Activated naive CD8-positive, alpha-beta T cell (primary cell): Measurements from ENCODE around the gene SRC.

Experiments
- H3K27ac Mint-ChIP-seq: one replicate; pipeline ENCODE4 v1.8.0; 2021; ENCODE audit warnings: mixed read lengths
- H3K27me3 Mint-ChIP-seq: one replicate; pipeline ENCODE4 v1.8.0; 2021; ENCODE audit warnings: mixed read lengths
- H3K36me3 Mint-ChIP-seq: one replicate; pipeline ENCODE4 v1.8.0; 2021; ENCODE audit warnings: mixed read lengths
- H3K4me1 Mint-ChIP-seq: one replicate; pipeline ENCODE4 v1.8.0; 2021; ENCODE audit warnings: low read depth, mixed read lengths
- H3K4me3 Mint-ChIP-seq: one replicate; pipeline ENCODE4 v1.8.0; 2021; ENCODE audit warnings: mild to moderate bottlenecking, mixed read lengths
- H3K9me3 Mint-ChIP-seq: one replicate; pipeline ENCODE4 v1.8.0; 2021; ENCODE audit warnings: low read depth, mixed read lengths

The SRC gene

GRCh38 chr20:37426978-37427377, 81.0 kb downstream of the SRC start:
- no peak overlapping the region for H3K27ac Mint-ChIP-seq
- H3K9me3 Mint-ChIP-seq, result no peaks in the 10 kb centered on the region
- peaks cover 4% of the 10 kb centered on the region for H3K4me1 Mint-ChIP-seq
- peaks cover 8% of the 10 kb centered on the region for H3K27me3 Mint-ChIP-seq
- no peak overlapping the region for H3K4me3 Mint-ChIP-seq
- H3K36me3 Mint-ChIP-seq, result no peaks in the 10 kb centered on the region

- no peak overlapping the region for H3K4me3 Mint-ChIP-seq
- no peak overlapping the region for H3K27ac Mint-ChIP-seq
- no peaks in the 10 kb centered on the region for H3K36me3 Mint-ChIP-seq
- no peaks in the 10 kb centered on the region for H3K27me3 Mint-ChIP-seq
- no peaks in the 10 kb centered on the region for H3K9me3 Mint-ChIP-seq
- H3K4me1 Mint-ChIP-seq, result no peaks in the 10 kb centered on the region
Observed at GRCh38 chr20:37430044-37430443, 84.1 kb downstream of the SRC start.

GRCh38 chr20:37430778-37431460, 85.0 kb downstream of the SRC start:
- Mint-ChIP-seq H3K27me3 (no peaks in the 10 kb centered on the region), H3K9me3 (no peaks in the 10 kb centered on the region), H3K4me1 (no peaks in the 10 kb centered on the region), H3K27ac (no peak overlapping the region), H3K4me3 (no peak overlapping the region), H3K36me3 (no peaks in the 10 kb centered on the region)

GRCh38 chr20:37431786-37432185, 85.8 kb downstream of the SRC start:
- no peaks in the 10 kb centered on the region for H3K27me3 Mint-ChIP-seq
- no peaks in the 10 kb centered on the region for H3K9me3 Mint-ChIP-seq
- no peaks in the 10 kb centered on the region for H3K4me1 Mint-ChIP-seq
- H3K27ac Mint-ChIP-seq, result no peak overlapping the region
- H3K36me3 Mint-ChIP-seq, result no peaks in the 10 kb centered on the region
- no peak overlapping the region for H3K4me3 Mint-ChIP-seq

GRCh38 chr20:37432606-37433005, 86.7 kb downstream of the SRC start:
- no peak overlapping the region for H3K4me3 Mint-ChIP-seq
- no peaks in the 10 kb centered on the region for H3K27me3 Mint-ChIP-seq
- H3K9me3 Mint-ChIP-seq, result no peaks in the 10 kb centered on the region
- no peak overlapping the region for H3K27ac Mint-ChIP-seq
- no peaks in the 10 kb centered on the region for H3K36me3 Mint-ChIP-seq
- no peaks in the 10 kb centered on the region for H3K4me1 Mint-ChIP-seq

- no peak overlapping the region for H3K27ac Mint-ChIP-seq
- no peaks in the 10 kb centered on the region for H3K36me3 Mint-ChIP-seq
- no peak overlapping the region for H3K4me3 Mint-ChIP-seq
- H3K4me1 Mint-ChIP-seq, result no peaks in the 10 kb centered on the region
- H3K27me3 Mint-ChIP-seq, result peaks cover 4% of the 10 kb centered on the region
- no peaks in the 10 kb centered on the region for H3K9me3 Mint-ChIP-seq
Observed at GRCh38 chr20:37435607-37436006, 89.7 kb downstream of the SRC start.

- Mint-ChIP-seq H3K4me3 (no peak overlapping the region), H3K36me3 (no peaks in the 10 kb centered on the region), H3K9me3 (no peaks in the 10 kb centered on the region), H3K4me1 (no peaks in the 10 kb centered on the region), H3K27me3 (peaks cover 4% of the 10 kb centered on the region), H3K27ac (no peak overlapping the region)
Observed at GRCh38 chr20:37436527-37437186, 90.7 kb downstream of the SRC start.

GRCh38 chr20:37437676-37438075, 91.7 kb downstream of the SRC start:
- no peak overlapping the region for H3K27ac Mint-ChIP-seq
- H3K9me3 Mint-ChIP-seq, result no peaks in the 10 kb centered on the region
- H3K36me3 Mint-ChIP-seq, result no peaks in the 10 kb centered on the region
- H3K27me3 Mint-ChIP-seq, result peaks cover 4% of the 10 kb centered on the region
- no peaks in the 10 kb centered on the region for H3K4me1 Mint-ChIP-seq
- no peak overlapping the region for H3K4me3 Mint-ChIP-seq

GRCh38 chr20:37438464-37439222, 92.7 kb downstream of the SRC start:
- H3K4me1 Mint-ChIP-seq, result no peaks in the 10 kb centered on the region
- no peak overlapping the region for H3K27ac Mint-ChIP-seq
- H3K4me3 Mint-ChIP-seq, result no peak overlapping the region
- H3K27me3 Mint-ChIP-seq, result peaks cover 4% of the 10 kb centered on the region
- no peaks in the 10 kb centered on the region for H3K36me3 Mint-ChIP-seq
- no peaks in the 10 kb centered on the region for H3K9me3 Mint-ChIP-seq

GRCh38 chr20:37439223-37439933, 93.4 kb downstream of the SRC start:
- no peak overlapping the region for H3K27ac Mint-ChIP-seq
- H3K27me3 Mint-ChIP-seq, result peaks cover 4% of the 10 kb centered on the region
- no peak overlapping the region for H3K4me3 Mint-ChIP-seq
- H3K36me3 Mint-ChIP-seq, result no peaks in the 10 kb centered on the region
- no peaks in the 10 kb centered on the region for H3K4me1 Mint-ChIP-seq
- H3K9me3 Mint-ChIP-seq, result no peaks in the 10 kb centered on the region

GRCh38 chr20:37441023-37441422, 95.1 kb downstream of the SRC start:
- Mint-ChIP-seq H3K4me3 (no peak overlapping the region), H3K27ac (no peak overlapping the region), H3K9me3 (no peaks in the 10 kb centered on the region)

GRCh38 chr20:37442547-37442946, 96.6 kb downstream of the SRC start:
- Mint-ChIP-seq H3K4me3 (no peak overlapping the region), H3K27me3 (peaks cover 4% of the 10 kb centered on the region), H3K27ac (no peak overlapping the region), H3K4me1 (no peaks in the 10 kb centered on the region), H3K9me3 (no peaks in the 10 kb centered on the region), H3K36me3 (no peaks in the 10 kb centered on the region)

More at GRCh38 chr20:37441023-37441422, 95.1 kb downstream of the SRC start:
- H3K4me1 Mint-ChIP-seq, result no peaks in the 10 kb centered on the region
- H3K27me3 Mint-ChIP-seq, result peaks cover 4% of the 10 kb centered on the region
- H3K36me3 Mint-ChIP-seq, result no peaks in the 10 kb centered on the region

GRCh38 chr20:37442986-37443385, 97.0 kb downstream of the SRC start:
- no peaks in the 10 kb centered on the region for H3K9me3 Mint-ChIP-seq
- no peaks in the 10 kb centered on the region for H3K36me3 Mint-ChIP-seq
- peaks cover 3% of the 10 kb centered on the region for H3K27me3 Mint-ChIP-seq
- H3K4me3 Mint-ChIP-seq, result no peak overlapping the region
- no peak overlapping the region for H3K27ac Mint-ChIP-seq
- no peaks in the 10 kb centered on the region for H3K4me1 Mint-ChIP-seq

- Mint-ChIP-seq H3K27ac (no peak overlapping the region), H3K36me3 (no peaks in the 10 kb centered on the region), H3K4me1 (no peaks in the 10 kb centered on the region), H3K27me3 (peaks cover 2% of the 10 kb centered on the region), H3K9me3 (no peaks in the 10 kb centered on the region), H3K4me3 (no peak overlapping the region)
Observed at GRCh38 chr20:37443596-37443995, 97.7 kb downstream of the SRC start.

GRCh38 chr20:37445041-37445440, 99.1 kb downstream of the SRC start:
- Mint-ChIP-seq H3K4me3 (no peak overlapping the region), H3K9me3 (no peaks in the 10 kb centered on the region), H3K27ac (no peak overlapping the region), H3K4me1 (no peaks in the 10 kb centered on the region), H3K27me3 (no peaks in the 10 kb centered on the region), H3K36me3 (no peaks in the 10 kb centered on the region)
